NOMO-1 (cell line): ENCODE data around the gene PPP2R2D.

ENCODE experiments used
- DNase-seq, 2 experiments: peaks; one replicate each; lab custom pipeline; 2025; ENCODE audit not compliant: unreplicated experiment in 2 of 2; lab: John Stamatoyannopoulos, UW

Gene PPP2R2D

DNA sequence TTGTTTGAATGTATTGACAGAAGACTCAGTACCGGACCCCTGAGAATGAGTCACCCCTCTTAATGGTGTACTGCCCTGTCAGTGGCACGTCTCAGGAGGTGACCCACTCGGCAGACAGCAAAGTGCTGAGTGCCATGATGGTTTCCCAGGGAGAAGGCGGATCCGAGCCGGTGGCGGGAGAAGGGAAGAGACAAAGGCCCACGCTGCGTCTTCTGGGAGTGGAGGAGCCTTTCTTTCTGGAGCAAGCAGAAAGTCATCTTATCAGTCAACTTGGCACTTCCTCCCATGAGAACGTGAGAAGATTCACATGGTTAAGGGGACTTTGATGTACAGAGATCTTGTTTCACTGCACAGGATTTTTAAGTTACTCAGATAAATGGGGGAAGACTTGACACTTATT is 14.6 kb upstream of the PPP2R2D start:
- DNase-seq, result no peak

DNA sequence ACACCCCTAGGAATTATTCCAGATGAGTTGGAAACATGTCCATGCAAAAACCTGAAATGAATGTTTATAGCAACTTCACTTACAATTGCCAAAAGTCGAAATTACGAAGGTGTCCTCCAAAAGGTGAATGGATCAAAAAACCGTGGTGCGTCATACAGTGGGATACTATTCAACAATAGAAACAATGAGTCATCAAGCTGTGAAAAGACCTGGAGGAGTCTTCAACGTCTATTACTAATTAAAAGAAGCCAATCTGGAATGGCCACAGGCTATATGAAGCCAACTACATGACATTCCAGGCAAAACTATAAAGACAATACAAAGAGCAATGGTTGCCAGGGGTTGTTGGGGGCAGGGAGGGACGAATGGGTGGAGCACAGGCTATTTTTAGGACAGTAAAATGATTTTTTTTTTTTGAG is 12.6 kb upstream of the PPP2R2D start:
- DNase-seq, result no peak

DNA sequence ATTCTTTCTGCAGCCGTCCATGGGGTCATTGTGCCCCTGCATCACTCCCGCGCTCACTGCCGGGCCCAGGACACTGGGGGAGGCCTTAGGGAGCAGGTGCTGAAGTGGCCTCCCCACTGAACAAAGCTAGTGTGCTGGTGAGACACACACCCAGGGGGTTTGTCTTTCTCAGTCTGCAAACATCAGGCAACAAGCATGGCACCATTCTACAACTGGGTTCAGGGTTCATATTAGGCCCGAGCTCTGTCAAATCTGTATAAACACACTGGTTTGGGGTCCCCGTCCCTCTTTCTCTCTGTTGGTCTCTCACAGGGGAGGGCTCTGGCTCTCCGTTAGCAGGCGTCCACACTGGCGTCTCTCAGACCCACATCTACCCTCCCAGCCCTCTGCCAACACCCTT is 11.1 kb upstream of the PPP2R2D start:
- no peak for DNase-seq

DNA sequence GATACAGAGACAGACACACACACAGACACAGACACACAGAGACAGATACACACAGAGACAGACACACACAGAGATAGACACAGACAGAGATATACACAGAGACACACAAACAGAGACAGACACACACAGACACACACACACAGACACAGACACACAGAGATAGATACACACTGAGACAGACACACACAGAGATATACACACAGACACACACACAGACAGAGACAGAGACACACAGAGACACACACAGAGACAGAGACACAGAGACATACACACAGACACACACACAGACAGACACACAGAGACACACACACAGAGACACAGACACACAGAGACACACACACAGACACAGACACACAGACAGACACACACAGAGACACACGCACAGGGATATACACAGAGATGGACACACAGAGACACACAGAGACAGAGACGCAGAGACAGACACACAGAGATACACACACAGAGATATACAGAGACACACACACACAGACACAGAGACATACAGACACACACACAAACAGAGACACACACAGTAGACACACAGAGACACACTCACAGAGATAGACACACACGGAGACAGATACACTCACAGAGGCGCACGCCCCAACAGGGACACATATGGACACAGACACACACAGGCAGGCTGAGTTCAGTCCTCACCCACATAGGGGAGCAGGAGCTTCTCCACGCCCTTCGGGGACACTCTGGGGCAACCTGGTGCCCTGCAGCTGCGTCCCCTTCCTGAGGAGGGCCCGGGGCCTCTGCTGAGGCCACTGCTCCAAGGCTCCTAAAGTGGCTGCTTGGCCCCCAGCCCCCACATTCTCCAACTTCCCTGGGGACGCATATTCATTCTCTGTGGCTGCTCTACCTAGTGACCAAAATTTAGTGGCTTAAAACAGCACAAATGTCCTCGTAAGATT is 10.3 kb upstream of the PPP2R2D start:
- DNase-seq, result no peak

DNA sequence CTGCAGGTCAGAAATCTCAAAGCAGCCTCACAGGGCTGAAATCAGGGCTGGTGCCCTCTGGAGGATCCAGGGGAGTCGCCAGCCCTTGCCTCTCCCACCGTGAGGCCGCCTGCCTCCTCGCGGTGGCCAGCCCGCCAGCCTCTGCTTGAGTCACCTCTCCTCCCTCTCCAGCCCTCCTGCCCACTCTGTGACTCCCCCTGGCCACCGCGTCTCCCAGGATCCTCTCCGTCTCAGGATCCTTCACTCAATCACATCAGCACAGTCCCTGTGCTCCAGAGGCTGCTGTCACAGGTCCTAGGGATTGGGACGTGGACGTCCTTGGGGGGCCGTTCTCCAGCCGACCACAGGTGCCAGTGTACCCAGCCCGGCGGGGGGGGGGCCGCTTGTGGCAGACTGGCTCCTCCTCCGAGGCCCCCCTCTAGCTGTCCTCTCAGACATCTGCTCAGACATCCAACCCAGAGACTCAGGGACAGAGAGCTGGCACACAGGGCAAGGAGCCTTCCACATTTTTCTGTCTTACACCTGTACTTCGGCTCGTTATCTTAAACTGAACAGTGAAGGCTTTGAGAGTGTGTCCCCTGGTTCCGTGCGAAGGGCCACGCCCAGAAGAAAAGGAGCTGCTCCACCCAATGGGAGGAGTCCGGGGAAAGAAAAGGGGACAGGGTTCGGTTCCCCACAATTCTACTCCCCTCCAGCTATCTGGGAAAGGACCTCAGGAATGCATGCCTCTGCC is 9.4 kb upstream of the PPP2R2D start:
- DNase-seq, result no peak

DNA sequence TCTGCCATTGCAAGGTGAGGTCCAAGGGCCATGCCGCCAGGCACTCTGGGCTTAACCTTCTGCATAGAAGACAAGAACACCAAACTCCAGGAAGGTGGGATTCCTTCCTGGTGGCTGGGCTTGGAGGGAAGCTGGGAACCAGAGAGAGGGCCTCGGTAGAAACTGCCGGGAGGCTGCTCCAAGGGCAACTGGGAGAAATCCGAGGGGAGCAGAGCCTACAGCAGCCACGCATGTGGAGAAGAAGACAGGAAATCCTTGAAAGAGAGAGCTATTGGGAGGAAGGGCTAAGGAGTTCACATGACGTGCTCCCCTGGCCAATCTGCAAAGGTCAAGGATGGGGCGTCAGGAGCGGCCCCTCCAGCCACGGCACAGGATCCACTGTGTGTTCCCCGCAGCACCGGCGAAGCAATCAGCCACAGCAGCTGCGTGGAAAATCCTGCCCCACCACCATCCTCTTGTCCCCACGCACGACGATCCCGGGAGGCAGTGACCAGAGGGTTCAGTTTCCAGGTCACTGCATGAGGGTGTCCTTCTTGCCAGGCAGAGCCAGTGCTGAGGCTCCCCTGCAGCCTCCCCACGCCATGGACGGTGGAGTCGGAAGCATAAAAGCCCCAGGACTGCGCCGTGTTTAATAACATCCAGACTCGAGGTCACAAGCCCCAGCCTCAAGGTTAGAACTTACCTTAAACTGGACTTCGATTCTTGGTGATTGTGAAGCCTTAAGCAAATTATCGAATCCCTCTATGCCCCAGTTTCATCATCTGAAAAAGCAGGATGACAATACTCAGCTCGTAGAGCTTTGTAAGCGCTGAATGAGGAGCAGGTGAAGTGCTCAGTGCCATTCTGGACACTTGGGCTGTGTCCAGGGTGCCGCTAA is 8.6 kb upstream of the PPP2R2D start:
- DNase-seq, result no peak

DNA sequence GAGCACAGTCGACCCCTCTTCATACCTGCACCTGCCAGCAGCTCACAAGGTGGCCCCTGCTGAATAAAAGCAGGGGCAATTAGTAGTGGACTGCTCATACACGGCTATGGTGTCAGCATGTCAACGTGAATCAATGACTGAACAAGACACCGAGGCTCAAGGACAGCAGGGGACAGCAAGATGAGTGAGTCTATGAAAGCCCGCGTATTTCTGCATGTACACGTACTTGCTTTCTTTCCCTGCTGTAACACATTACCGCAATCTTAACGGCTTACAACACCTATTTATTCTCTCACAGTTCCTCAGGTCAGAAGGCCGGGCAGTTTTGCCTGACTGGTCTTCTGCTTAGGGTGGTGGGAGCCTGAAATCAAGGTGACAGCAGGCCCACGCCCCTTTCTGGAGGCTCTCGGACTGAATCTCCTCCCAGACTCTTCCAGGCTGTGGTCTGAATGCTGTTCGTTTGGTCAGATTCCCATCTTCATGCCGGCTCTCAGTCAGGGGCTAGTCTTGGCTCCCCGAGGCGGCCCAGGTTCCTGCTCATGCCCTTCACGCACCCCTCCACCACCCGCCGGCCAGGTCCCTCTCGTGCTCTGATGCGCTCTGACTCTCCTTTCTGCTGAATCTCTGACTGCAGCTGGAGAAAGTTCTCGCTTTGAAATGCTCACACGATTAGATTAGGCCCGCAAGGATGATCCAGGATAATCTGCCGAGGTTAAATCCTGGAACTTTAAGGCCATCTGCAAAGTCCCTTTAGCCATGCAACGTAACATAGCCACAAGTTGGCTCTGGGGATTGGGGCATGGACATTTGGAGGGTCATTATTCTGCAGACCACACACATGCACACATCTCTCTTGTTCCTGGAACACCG is 7.8 kb upstream of the PPP2R2D start:
- no peak for DNase-seq

DNA sequence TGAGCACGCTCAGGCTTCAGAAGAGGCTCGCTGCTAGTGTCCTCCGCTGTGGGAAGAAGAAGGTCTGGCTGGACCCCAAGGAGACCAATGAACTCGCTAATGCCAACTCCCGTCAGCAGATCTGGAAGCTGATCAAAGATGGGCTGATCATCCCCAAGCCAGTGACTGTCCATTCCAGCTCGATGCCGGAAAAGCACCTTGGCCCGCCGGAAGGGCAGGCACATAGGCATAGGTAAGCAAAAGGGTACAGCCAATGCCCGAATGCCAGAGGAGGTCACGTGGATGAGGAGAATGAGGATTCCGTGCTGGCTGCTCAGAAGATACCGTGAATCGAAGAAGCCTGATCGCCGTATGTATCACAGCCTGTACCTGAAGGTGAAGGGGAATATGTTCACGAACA is 5.7 kb upstream of the PPP2R2D start:
- DNase-seq, result no peak

DNA sequence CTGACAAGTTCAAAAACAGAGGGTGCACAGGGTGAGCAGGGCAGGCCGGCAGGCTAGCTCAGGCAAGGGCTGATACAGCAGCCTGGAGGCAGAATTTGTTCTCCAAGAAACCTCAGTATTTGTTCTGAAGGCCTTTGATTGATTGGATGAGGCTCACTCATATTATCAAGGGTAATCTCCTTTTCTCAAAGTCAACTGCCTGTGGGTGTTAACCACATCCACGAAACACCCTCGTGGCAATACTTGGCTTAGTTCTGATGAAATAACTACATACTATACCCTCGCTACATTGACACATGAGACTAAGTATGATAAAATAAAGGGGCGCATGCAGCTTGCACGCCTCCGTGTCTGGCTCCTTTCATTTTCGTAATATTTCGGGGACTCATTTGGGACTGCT is 4.4 kb upstream of the PPP2R2D start:
- peak; percentile 22 to 37 for DNase-seq

DNA sequence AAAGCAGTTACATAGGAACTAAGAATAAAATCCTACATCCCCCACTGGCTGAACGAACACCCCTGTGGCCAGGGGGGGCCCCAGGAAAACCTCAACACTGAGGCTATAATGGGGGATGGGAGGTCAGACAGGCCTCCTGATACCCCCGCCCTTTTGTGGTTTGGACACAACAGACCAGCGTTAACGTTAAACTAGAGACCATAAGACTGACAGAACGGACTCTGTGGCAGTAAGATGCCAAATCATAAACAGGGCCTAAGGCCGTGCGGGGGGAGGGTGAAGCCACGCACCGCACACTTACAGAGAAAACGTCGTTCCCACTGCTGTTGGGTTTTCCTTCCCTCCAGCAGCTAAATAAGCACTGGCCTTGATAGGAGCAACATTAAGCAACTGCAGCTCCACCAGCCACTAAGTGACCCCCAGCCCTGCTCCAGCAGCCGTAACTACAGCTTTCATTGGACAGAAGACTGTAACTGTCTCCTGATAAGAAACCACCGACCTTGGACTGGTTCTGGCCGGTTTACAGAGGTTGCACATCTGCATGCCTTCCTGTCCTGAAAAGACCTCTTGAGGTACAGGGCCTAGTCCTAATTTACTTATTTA is 3.4 kb upstream of the PPP2R2D start:
- DNase-seq, result peak; percentile 52 to 62

DNA sequence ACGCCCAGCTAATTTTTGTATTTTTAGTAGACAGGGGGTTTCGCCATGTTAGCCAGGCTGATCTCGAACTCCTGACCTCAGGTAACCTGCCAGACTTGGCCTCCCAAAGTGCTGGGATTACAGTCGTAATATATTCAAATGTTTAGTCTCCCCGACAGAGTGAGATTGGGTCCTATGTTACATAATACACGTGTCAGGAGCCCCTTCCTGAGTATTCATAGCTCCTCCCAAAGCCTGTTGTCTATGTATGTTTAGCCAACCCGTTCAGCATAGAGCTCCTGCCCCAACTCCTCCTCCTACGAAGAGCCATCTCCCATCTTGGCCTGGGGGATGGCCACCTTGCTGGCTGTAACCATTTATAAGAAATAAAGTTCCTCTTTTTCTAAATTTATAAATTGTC is 2.7 kb upstream of the PPP2R2D start:
- DNase-seq, result no peak

DNA sequence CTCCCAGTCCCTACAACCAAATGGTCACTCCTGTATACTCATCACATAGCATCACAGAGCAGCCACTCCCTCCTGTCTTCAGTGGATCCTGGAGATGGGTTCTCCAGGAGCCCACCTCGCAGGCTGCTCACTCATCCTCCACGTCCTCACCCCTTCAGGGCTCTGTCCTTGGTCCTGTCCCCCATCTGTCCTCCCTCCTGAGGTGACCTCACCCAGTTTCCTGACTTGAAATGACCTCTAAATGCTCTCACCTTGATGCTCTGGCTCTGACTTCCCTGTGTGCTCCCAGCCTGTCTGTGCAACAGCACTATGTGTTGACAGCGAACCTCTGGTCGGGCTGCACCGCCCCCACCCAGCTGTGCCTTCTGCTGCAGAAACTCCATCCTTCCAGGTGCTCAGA is 2.1 kb upstream of the PPP2R2D start:
- no peak for DNase-seq

DNA sequence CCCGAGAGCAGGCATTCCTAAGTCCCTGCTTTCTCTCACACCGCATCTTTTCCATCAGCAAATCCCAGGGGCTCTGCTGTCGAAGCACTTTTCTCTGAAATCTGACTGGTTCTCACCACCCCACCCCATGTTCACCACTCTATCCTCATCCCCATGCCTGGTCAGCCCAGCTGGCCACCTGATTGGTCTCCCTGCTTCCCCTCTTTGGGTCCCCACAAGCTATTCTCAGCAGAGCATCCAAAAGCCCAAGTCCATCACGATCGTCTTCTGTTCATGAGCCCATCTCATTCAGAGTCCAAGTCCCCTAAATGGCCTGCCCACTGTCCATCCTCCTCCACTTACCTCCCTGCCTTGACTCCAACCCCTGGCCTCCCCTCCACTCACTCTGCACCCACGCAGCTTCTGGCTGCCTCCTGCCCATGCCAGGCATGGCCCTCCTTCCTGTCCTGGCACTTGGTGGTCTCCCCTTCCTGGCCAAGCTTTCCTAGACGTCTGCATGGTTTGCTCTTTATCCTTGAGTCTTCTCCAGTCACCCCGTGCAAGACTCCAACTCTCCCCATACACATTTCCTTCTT is 1.6 kb upstream of the PPP2R2D start:
- no peak for DNase-seq

DNA sequence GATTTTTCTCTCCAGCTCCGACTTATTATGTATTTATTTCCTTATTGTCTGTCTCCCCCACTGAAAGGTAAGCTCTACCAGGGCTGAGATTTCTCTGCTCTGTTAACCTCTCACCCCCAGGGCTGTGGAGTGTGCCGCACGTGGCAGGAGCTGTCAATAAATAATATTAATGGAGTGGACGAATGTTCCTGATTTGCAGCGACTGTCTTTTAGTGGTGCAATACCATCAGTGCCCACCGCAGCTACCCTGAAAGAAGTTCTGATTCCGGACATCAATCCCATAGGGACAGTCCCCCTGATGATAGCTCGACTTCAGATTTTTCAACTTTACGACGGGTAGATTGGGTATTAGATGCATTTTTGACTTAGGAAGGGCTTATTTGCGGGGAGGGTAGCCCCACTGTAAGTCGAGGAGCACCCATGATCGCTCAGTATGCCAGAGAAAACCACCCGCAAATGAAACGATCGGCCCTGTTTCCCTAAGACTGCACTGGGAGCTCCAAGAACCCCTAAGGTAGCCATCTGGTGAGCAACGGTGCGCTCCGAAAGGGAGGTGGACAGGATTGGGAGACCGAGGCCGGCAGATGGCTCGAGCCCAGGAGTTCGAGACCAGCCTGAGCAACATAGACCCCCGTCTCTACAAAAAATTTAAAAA is 986 bp upstream of the PPP2R2D start:
- no peak for DNase-seq

DNA sequence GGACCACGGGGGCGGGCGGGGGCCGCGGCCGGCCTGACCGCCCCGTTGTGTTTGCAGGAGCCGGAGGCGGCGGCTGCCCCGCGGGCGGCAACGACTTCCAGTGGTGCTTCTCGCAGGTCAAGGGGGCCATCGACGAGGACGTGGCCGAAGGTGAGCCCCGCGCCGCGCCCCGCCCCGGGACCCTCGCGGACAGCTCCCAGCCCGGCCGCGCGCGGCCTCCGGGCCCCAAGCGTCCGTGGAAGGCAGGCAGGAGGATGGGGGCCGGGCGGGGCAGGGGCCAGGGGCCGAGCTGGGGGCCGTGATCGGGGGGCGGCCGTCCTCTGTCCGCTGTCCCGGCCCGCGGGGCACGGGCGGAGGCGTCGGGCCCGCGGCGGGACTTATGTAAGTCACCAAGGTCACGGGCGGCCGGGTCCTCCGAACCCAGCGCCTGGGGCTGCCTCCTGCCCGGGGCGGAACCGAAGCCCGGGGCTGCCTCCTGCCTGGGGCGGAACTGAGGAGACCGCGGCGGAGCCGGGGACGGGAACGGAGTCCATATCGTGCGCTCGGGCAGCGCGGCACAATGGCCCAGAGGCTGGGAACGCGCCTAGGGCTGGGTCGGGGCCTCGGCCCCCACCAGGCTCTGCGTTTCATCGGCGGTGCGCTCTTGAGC is 497 bp downstream of the PPP2R2D start:
- DNase-seq, result peak in 1 of 2 experiments; percentile 16

DNA sequence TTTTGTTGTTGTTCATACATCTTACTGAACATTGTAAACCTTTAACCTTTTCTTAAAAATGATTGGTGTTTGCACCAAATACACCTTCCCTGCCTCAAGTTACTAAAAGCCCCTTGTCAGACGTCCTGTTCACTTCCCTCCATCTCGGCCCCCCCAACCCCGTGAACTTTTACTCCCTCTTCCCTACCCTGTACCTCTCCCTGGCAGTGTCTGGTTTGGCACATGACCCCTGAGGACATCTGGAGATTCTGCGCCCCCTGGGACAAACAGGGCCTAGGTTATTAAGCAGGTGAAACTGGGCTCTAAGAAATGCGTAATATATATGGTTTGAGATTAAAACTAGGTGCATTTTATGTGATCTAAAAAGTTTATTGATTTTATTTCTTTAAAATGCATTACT is 1.4 kb downstream of the PPP2R2D start:
- no peak for DNase-seq

DNA sequence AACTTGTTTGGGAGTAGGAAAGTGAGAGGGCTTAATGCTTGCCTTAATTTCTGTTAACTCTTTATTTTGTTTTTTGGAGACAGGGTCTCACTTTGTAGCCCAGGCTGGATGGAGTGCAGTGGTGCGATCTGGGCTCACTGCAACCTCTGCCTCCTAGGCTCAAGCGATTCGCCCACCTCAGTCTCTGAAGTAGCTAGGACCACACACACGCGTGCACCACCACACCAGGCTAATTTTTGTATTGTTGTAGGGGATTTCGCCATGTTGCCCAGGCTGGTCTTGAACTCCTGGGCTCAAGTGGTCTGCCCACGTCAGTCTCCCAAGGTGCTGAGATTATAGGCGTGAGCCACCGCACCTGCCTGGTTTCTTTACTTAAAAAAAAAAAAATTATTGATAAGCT is 1.9 kb downstream of the PPP2R2D start:
- DNase-seq, result no peak

DNA sequence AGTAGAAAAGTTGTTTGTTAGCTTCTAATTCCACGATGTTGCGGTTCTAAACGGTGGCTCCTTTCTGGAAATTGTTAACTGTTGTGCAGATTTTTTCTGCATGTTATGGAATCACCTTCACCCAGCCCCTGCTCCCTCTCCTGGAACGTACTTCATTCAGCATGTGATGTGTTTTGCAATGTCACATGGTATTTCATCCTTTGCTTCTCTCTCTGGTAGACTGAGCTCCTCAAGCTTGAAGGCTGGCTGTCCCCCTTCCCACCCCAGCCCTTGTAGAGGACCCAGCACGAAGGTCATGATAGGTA is 4.4 kb downstream of the PPP2R2D start:
- no peak for DNase-seq
